IMR-90 (cell line): ENCODE measurements around the gene TTC39B.

Experiments
- CTCF ChIP-seq: conservative IDR thresholded peaks from 2 replicates; pipeline ENCODE4 v1.5.1; 2012; ENCODE audit warnings: mild to moderate bottlenecking, low read depth, low read length, improper control_type of control experiment
- ELK1 ChIP-seq: fragments of 150-350 bp; IDR thresholded peaks from 2 replicates; pipeline ENCODE4 v1.6.1; 2016; ENCODE audit warnings: low read depth, mild to moderate bottlenecking, low read length, moderate library complexity, borderline replicate concordance
- MAFK ChIP-seq: IDR thresholded peaks from 2 replicates; pipeline ENCODE4 v1.6.1; 2012; ENCODE audit warnings: low read depth, low read length, improper control_type of control experiment
- MXI1 ChIP-seq: IDR thresholded peaks from 2 replicates; pipeline ENCODE4 v1.6.1; 2012; ENCODE audit warnings: low read depth, mild to moderate bottlenecking, low read length, moderate library complexity, borderline replicate concordance
- NFE2L2 ChIP-seq: fragments of 150-350 bp; IDR thresholded peaks from 2 replicates; pipeline ENCODE4 v1.6.1; 2016; ENCODE audit warnings: low read depth, mild to moderate bottlenecking, low read length
- POLR2A ChIP-seq: IDR thresholded peaks from 2 replicates; pipeline ENCODE4 v1.6.1; 2012; ENCODE audit warnings: mild to moderate bottlenecking, low read depth, low read length
- RAD21 ChIP-seq: IDR thresholded peaks from 2 replicates; pipeline ENCODE4 v1.6.1; 2012; ENCODE audit warnings: low read length, improper control_type of control experiment
- RCOR1 ChIP-seq: IDR thresholded peaks from 2 replicates; pipeline ENCODE4 v1.6.1; 2012; ENCODE audit warnings: mild to moderate bottlenecking, low read length, improper control_type of control experiment; ENCODE audit not compliant: insufficient replicate concordance
- RFX5 ChIP-seq: IDR thresholded peaks from 2 replicates; pipeline ENCODE4 v1.8.0; 2012; ENCODE audit warnings: low read depth, mild to moderate bottlenecking, low read length, moderate library complexity
- SMC3 ChIP-seq: fragments of 150-350 bp; IDR thresholded peaks from 2 replicates; pipeline ENCODE4 v1.6.1; 2016; ENCODE audit warnings: low read depth, mild to moderate bottlenecking, antibody characterized with exemption, low read length, moderate library complexity
- USF2 ChIP-seq: fragments of 150-350 bp; IDR thresholded peaks from 2 replicates; pipeline ENCODE4 v1.6.1; 2017; ENCODE audit warnings: mild to moderate bottlenecking, antibody characterized with exemption, low read length, low read depth

- TF ChIP-seq CTCF (no peak), RAD21 (no peak), RCOR1 (no peak), POLR2A (no peak), RFX5 (no peak), MXI1 (no peak), NFE2L2 (no peak), USF2 (no peak), ELK1 (no peak), MAFK (no peak), SMC3 (no peak)
Measured at GRCh38 chr9:15264918-15265317, 42.1 kb downstream of the TTC39B start.
